ENCODE data around the gene TNRC18.

DNA sequence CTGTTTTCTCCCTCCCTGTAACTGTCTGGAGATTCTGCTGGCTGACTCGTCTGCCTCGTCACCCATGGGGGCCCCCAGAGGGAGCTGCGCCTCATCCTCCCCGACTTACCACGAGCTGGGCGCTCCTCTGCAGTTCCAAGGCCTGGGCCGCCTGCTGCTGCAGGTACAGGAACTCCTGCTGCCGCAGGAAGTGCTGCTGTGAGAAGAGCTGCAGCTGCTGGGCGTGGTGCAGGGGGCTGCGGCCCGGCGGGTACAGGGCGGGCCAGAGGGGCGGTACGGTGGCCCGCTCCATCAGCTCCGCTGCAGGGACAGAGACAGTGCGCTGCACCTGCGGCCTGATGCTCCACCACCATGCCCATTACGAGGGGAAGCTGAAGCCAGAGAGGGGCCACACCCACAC is 47.7 kb downstream of the TNRC18 start:
- no peak for TF ChIP-seq EZH2 (IDR thresholded peaks at IDR 0.05; ENCODE audit: borderline replicate concordance, low read depth, low read length, severe bottlenecking)
- TF ChIP-seq, protein P1, sequence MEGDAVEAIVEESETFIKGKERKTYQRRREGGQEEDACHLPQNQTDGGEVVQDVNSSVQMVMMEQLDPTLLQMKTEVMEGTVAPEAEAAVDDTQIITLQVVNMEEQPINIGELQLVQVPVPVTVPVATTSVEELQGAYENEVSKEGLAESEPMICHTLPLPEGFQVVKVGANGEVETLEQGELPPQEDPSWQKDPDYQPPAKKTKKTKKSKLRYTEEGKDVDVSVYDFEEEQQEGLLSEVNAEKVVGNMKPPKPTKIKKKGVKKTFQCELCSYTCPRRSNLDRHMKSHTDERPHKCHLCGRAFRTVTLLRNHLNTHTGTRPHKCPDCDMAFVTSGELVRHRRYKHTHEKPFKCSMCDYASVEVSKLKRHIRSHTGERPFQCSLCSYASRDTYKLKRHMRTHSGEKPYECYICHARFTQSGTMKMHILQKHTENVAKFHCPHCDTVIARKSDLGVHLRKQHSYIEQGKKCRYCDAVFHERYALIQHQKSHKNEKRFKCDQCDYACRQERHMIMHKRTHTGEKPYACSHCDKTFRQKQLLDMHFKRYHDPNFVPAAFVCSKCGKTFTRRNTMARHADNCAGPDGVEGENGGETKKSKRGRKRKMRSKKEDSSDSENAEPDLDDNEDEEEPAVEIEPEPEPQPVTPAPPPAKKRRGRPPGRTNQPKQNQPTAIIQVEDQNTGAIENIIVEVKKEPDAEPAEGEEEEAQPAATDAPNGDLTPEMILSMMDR (IDR thresholded peaks at IDR 0.05; ENCODE audit: borderline replicate concordance, extremely low read depth, low read length, poor library complexity, severe bottlenecking) = no peak

Measured in DND-41 (cell line).